NOMO-1 treated with dmso at 0.1 percent for 144 hours (cell line): ENCODE measurements around the gene MTHFD2.
"Not testable (repeated sequence)": the region's sequence is repeated elsewhere in the genome, so short reads cannot be mapped to it uniquely, and the experiment has no call there.

Experiments
- DNase-seq: peaks from one replicate; lab custom pipeline; 2025; ENCODE audit not compliant: unreplicated experiment; lab: John Stamatoyannopoulos, UW

The MTHFD2 gene

DNA sequence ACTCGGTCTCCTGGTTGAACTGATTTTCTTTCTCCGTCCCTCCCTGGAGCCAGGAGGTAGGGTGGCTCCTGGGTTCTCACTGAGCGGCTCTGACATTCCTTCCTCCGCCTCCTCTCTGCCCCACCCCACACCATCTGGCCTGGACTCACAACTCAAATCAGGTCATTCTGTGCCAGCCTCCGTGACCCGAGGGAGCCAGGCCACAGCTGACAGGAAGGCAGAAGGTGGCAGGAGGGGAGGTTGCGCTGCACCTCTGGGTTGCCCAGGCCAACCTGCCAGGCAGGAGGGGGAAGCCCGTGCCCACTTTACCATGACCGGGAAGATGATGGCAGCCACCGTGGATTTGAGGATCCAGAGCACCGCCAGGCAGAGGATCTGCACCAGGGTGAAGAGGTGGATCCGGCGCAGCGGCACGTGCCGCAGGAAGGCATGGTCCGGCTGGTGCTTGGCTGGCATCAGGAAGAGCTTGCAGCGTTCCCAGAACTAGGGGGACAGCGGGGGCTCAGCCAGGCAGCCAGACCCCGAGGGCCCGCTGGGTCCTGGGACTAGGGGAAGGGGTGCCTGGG lies 28.3 kb downstream of the MTHFD2 start:
- DNase-seq: no peak

DNA sequence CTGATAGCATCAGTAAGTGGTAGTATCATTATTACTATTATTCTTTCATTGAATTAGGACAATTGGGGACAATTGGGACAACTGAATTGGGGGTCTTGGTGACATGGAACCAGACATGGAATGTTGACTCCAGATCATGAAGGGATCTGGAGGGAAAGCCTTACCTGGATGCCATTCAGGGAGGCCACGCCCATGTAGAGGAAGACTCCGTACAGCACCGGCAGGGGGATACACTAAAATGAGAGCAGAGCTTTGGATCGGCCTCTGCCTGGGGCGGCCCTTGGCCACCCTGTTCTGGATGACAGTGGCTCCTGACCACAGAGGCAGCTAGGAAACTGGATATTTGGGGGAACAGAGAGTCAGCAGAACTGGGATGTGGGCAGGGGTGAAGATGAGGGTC lies 29.2 kb downstream of the MTHFD2 start:
- DNase-seq: no peak

DNA sequence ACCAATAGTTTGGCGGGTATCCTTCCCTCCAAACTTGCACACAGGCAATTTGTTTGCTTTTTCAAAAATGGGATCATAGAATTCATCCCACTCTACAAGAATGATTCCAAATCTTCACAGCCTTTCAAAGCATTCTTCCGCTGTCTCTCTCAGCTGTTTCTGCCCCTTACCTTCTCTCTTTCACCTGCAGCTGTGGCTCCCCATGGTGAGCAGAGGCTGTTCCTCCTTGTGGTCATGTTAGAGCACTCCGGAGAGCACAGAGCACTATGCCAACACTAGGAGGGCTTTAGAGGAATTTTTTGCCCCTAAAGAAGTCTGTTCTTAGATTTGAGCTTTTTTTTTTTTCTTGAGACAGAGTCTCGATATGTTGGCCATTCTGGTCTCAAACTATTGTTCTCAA lies 30.4 kb downstream of the MTHFD2 start:
- no peak for DNase-seq

DNA sequence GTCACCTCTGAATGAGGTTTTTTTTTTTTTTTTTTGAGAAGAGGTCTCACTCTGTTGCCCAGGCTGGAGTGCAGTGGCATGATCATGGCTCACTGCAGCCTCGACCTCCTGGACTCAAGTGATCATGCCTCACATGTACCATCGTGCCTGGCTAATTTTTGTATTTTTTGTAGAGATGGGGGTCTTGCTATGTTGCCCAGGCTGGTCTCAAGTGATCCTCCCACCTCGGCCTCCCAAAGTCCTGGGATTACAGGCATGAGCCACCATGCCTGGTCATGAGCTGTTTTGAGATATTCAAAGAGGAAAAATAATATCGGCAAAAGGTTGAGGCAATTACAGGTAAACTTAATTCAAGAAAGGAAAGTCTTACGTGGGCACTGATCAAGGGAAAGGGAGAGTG lies 31.4 kb downstream of the MTHFD2 start:
- DNase-seq: not testable (repeated sequence)

DNA sequence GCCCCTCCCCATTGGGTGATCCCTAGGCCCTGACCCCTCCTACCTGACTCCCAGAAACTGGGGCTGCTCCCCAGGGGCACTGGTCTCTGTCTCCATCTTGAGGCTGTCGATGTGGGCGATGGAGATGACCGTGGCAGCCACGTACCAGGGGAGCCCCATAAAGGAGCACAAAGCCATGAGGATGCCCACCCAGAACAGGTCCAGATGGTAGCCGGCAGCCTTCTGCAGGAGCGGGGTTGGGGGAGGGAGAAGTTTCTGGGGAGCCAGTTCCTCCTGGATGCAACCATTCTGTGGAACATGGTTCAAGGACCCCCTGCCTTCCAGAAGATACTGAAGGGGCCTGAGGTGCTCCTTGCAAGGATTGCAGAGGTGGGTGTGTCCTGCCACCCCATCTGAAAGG lies 34.0 kb downstream of the MTHFD2 start:
- no peak for DNase-seq

DNA sequence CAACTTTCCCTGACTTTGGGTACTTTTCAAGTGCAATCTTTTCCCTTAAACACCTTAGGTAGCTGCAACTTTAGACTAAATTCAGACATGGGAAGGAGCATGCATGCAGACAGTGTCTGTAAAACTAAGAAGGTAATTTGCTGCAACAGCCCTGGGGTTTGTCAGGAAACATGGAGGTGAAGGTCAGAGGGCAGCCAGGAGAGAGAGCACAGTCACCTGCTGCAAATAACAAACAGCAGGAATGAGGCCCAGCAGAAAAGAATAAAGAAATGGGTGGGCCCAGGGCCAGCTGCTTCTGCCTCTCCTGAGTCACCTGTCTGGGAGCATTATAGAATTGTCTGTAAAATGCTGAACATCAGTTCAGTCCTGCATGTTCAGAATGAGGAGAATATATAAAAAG lies 35.2 kb downstream of the MTHFD2 start:
- no peak for DNase-seq

DNA sequence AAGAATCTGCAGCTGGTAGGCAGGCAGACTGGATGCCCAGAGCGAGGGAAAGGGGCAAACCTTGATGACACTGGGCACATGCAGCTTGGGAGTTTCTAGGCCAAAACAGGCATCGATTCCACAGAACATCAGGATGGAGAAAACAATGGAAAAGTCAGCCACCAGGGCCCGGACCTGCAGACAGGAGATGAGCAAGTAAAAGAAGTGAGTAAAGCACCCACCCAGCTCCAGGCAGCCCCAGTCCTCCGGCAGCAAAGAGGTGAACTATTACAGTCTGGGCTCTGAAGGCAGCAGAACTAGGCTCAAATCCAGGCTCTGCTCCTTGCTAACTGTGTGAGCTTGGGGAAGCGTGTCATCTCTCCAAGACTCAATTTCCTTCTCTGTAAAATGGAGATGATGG lies 36.6 kb downstream of the MTHFD2 start:
- no peak for DNase-seq

DNA sequence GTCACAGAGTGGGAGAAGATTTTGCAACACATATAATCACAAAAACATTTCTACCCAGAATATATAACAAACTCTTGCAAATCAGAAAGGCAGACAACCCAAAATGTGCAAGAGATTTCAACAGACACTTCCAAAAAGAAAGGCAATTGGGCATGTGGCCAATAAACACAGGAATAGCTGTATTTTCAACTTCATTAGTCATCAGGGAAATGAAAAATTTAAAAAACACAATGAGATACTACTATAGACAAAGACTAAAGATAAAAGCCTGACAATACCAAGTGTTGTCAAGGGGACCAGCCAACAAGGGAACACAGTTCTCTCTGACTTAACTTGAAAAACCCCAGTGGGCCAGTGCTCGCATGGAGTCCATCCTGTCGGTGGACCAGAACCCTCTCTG lies 40.5 kb downstream of the MTHFD2 start:
- DNase-seq: no peak

DNA sequence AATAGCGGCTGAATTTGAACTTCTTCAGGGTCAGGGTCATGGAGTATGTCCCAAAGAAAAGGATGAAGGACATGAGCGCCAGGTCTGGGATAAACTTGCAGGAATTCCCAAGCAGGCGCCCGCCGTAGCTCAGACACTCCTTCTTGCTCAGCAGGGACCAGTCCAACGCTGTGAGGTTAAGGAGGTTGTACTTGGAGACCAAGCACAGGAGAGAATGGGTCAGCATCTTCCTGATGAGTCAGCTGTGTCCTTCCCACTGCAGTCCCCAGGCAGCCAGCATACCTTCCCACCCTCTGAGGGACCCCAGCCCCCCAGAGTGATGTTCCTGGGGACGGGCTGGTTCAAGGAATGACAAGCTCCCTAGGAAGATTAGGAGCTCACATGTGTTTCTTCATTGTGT lies 40.9 kb downstream of the MTHFD2 start:
- DNase-seq: no peak

DNA sequence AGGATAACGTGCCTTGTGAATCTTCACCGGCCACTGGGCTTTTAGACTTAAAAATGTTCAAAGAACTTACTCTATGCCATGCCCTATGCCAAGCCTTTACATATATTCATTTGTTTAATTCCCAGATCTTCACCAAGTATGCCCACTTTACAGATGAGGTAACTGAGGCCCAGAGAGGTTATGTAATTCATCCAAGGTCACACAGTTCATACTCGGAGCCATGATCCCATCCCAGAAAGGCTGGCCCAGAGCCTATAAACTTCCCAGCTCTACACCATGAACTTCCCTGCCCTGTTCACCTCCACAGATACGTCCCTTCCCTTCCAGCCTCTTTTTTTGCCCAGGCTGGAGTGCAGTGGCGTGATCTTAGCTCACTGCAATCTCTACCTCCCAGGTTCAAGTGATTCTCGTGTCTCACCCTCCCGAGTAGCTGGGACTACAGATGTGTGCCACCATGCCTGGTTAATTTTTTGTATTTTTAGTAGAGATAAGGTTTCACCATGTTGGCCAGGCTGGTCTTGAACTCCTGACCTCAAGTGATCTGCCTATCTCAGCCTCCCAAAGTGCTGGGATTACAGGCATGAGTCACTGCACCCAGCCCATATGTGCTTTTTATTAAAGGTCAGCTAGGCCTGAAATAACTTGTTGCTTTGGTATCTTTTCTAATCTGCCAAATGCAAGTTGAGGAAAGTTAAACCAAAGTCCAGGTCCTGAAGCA lies 44.1 kb downstream of the MTHFD2 start:
- DNase-seq: no peak

DNA sequence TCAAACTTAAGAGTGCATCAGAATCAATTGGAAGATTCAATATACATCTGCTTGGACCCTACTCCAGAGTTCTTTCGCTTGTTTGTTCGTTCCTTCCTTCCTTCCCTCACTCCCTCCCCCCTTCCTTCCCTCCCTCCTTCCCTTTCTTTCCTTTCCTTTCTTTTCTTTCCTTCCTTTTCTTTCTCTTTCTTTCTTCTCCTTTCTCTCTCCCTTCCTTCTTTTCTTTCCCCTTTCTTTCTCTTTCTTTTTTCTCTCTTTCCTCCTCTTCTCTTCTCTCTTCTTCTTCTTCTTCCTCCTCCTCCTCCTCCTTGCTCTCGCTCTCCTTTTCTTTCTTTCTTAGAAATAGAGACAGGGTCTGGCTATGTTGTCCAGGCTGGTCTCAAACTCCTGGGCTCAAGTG lies 45.9 kb downstream of the MTHFD2 start:
- DNase-seq: no peak

DNA sequence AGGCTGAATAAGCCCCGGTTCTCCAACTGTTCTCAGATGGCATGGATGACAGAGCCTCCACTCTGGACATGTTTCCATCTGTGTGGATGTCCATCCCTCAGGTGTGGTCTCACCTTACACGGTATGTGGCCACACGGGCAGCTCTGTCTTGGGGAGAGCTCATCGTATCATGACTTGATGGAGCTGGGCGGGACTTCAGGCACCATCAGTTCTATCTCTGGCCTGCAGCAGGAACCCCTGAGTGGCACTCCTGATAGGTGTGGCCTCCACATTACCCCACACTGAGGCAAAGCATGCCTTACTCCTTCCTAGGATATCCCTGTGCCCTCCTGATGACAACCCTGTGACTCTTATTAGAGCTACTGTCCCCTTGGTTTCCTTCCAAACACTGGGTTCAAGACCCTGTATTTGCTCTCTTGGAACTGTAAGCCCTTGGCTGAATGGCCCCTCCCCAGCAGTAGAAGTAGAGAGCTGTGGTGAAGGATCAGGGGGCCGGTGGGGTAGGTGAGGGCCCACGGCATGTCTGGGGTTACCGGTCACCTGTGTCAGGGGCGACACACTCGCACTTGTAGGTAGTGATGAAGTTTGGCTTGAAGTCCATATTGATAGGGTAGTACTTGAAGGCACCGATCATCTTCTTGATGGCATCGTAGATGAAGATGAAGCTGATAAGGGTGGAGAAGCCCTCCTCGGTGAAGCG lies 48.2 kb downstream of the MTHFD2 start:
- no peak for DNase-seq

DNA sequence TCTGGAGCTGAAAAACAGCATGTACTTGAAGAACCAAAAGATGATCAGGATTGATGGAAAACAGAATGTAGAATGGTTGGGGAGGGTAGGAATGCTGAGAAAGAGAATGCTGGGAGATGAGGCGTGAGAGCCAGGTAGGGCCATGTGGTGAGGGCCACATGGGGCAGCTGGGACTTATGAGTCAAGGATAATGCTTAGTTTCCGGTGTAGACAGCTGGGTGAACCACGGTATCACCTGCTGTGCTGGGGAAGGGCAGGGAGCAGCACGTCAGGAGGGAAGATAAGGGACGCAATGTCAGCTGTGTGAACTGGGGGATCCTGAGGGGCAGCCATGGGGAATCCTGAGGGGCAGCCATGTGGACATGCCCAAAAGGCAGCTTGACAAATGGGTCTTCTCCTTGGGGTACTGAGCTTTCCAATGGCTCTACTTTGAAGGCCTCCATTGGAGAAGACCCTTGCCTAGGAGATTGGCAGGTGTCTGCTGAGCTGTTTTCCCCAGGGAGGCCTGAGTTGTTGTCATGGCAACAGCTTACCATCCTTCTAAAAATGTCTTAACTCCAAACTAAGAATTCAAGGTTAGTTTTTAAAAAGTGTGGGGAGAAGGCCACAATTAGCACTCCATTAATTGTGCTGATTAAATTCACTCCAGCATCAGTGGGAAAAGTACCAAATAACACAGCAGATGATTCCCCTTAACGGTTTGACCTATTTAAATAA lies 51.1 kb downstream of the MTHFD2 start:
- DNase-seq: no peak

DNA sequence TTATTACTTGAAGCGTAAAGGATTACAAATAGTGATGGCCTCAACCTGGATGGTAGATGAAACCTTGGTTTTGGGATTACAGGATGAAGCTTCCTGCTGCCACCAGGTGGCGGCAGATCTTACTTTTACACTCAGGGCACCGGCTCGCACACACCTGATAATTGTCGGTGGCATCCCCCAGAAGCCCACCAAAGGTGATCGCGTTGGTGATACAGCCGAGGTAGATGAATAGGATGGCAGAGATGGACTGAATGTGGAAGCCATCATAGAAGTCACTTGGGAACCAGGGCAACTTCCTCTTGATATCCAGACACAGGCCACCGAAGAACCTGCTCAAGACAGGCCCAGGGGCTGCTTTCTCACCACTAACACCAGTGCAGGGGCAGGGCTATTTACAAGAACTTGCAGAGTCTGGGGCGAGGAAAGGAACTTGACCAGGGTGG lies 51.8 kb downstream of the MTHFD2 start:
- DNase-seq: no peak

DNA sequence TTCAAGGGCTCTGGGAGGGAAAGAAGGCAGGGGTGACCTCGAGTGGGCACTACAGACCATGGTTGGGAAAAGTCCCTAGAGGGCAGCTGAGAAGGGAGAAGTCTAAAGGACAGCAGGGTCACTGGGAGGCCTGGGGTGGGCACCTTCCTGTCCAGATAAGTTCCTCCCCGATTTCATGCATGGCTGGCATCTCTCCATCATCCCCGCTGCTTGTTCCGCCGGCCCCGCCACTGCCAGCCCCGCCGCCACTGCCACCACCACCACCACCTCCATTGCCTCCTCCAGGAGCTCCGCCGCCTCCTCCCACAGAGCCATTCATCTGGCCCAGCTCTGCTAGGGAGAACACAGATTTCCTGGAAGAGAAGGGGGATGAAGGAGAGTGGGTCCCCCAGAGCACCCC lies 53.6 kb downstream of the MTHFD2 start:
- DNase-seq: no peak

DNA sequence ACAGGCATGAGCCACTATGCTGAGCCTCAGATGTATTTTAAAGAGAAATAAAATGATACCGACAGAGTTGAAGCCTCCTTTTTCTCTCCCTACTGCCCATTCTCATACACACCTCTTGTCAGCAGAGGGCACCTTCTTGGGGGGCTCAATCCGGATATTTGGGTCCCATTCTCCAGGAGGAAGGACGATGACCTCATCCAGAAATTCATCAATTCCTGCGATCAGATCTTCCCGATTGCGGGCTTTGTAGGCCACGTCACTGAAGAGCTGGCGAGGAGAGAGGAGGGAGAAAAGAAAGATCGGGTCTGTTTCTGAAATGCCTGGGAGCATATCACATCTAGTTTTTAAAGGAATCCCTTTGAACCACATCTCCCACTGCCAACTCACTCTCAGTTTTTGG lies 54.4 kb downstream of the MTHFD2 start:
- no peak for DNase-seq

DNA sequence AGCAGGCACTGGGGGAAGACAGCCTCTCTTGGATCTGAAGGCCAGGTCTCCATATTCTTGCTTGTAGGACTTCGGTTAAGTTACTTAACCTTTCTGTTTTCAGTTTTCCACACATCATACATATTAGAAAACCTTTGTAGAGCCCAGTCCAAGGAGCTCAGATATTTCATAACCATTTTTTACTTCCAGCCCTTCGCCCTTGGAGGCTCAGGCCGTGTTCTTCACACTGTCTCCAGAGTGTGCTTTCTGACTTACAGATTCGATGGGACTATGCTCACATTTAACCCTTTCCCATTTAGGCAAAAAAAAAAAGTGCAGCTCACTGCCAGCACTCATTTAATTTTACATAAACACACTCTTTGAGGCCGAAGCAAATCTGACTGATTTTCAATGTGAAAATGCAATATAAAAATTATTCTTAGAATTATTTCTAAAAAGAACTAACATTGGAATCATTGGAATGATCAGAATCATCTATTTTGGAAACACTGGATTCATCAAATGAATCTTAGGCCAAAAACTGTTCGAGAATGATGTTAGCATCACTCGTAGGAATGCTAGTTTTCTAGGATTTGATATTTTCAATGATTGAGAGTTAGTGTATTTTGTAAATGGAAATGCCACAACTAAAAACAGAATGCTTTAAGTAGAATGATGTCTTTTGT lies 55.0 kb downstream of the MTHFD2 start:
- DNase-seq: no peak

DNA sequence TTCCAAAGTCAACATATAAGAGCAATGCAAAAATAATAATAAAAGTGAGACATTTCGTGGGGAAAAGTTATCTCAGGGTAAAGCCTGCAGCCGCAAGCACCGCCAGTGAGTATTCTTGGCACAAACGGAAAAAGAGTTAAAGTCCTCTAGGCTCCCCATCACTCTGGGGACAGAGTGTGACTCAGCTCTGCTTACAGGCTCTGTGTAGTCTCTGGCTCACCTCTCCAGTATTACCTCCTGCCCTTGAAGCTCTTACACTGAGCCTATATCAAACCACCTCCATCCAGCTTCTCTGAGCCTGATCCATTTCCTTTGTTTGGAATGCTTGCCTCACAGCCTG lies 55.5 kb downstream of the MTHFD2 start:
- no peak for DNase-seq

DNA sequence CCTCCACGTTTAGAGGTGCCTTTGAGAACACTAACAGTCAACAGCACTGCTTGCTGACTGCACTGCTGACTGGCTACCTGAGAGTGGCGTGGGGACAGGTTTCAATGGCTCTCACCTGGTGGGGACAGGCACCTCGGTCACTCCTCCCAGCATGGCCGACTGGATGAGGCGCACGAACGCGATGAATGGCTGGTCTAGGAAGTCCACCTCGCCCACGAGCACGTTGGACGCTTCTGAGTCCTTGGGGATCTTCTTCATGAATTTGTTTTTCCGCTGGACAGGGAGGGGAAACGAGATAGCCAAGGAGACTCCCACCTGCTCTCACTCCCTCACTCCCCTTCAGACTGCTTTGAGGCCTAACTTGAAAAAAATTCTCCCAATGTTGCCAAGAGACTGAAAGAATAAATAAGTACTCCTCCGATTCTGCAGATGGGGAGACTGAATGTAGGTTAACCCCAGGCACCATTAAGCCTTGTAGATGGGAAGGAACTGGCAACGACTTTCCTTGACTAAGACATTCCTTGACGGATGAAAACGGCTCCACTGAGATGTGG lies 57.3 kb downstream of the MTHFD2 start:
- DNase-seq: no peak

DNA sequence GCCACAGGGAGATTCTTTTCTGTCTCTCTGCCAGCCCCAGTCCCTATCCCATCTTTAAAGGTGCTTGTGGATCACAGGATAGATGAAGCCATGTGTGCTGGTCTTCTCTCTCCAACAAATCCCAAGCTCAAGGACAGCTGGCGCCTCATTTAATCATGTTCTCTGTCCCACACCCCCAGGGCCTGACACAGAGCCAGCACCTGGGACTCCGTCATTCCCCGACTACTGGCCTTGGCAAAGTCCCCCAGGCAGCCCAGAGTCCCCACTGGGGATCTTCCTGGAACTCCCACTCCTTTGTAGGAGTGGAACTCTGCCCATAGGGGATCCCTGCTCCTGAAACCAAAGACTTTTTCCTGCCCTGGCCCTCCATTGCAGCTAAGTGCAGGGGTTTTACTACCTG lies 60.8 kb downstream of the MTHFD2 start:
- DNase-seq: no peak

DNA sequence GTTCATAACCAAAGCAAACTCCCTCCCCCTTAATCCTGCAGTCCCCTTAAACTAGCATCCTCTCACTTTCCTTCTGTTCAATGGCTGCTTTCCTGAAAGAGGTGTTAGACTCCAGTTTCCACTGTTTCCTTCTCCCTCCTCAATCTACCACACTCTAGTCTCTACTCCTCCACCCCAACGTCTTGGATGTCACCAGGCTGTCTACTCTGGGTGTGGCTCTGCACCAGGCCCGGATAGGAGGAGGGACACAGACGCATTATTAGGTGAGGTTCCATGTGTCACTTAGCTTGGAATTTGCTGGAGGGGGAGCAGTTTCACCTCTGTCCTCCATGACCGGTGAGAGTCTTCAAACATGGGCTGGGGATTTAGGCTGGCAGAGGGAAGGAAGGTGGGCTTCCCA lies 61.3 kb downstream of the MTHFD2 start:
- DNase-seq: no peak
